Cardiac muscle cell (in vitro differentiated cells and primary cell): ENCODE measurements around the gene NET1. TPM values are rescaled to one million over a fixed set of nuclear protein-coding genes. Genes with fewer than 3 reads are reported as not detected.

Experiments used
- DNase-seq, 2 donors: peaks; one replicate each; pipeline versions ENCODE4 v3.0.0 to v3.0.0-alpha.2; 2010 to 2017; ENCODE audit warnings: low read depth in 1 of 2, low spot score in 1 of 2
- H3K27ac ChIP-seq: fragments of 200-600 bp; sonication (generic); 2 replicates; pipeline ENCODE4 v1.5.1; 2016
- H3K27me3 ChIP-seq: fragments of 200-600 bp; sonication (generic); 2 replicates; pipeline ENCODE4 v1.6.0; 2016; ENCODE audit warnings: control low read depth
- H3K36me3 ChIP-seq: fragments of 200-600 bp; sonication (generic); 2 replicates; pipeline ENCODE4 v1.5.1; 2016; ENCODE audit warnings: control low read depth
- H3K4me1 ChIP-seq: fragments of 200-600 bp; sonication (generic); 2 replicates; pipeline ENCODE4 v1.8.1; 2017; ENCODE audit warnings: low read depth, mild to moderate bottlenecking, mixed run types
- H3K4me3 ChIP-seq: fragments of 200-600 bp; sonication (generic); 2 replicates; pipeline ENCODE4 v1.5.1; 2016; ENCODE audit warnings: mild to moderate bottlenecking
- H3K9me3 ChIP-seq: fragments of 200-600 bp; sonication (generic); 2 replicates; pipeline ENCODE4 v1.5.1; 2017; ENCODE audit warnings: low read depth, mild to moderate bottlenecking, control low read depth
- CTCF ChIP-seq: IDR thresholded peaks from 2 replicates; pipeline ENCODE4 v1.5.1; 2012; ENCODE audit warnings: low read depth, mild to moderate bottlenecking, low read length
- polyA plus RNA-seq: library from polyadenylated mRNA; unstranded; fragments of >200 nt; fragmentation: Nextera tagmentation; extraction: Ambion mirVana; gene quantifications from 2 replicates; pipeline ENCODE4 v1.2.1, GENCODE V29; 2016
- total RNA-seq: library from RNA; depleted of rRNA; stranded (reverse); fragments of >200 nt; gene quantifications from 2 replicates; pipeline ENCODE4 v1.2.3, GENCODE V29; 2016

The NET1 gene
- total and polyA plus RNA-seq, 2 experiments from 2014 or later: 20.0 to 29.5 TPM

GRCh38 chr10:5446390-5446926 lies 34.1 kb downstream of the NET1 start:
- peak; percentile 93 to 98 for DNase-seq
- Histone ChIP-seq H3K27ac (peak overlapping the region; percentile 78), H3K9me3 (no peaks in the 10 kb centered on the region), H3K36me3 (no peaks in the 10 kb centered on the region), H3K4me1 (peaks cover 36% of the 10 kb centered on the region), H3K27me3 (no peaks in the 10 kb centered on the region), H3K4me3 (peak overlapping the region; percentile 44)
- TF ChIP-seq CTCF: no peak

- no peak for TF ChIP-seq CTCF
- H3K27me3 ChIP-seq: no peaks in the 10 kb centered on the region
- peak overlapping the region; percentile 44 for H3K4me3 ChIP-seq
- H3K27ac ChIP-seq: peak overlapping the region; percentile 78
- peak in 1 of 2 donors; percentile 39 for DNase-seq
- H3K36me3 ChIP-seq: peaks cover 2% of the 10 kb centered on the region
- H3K4me1 ChIP-seq: peaks cover 38% of the 10 kb centered on the region
- H3K9me3 ChIP-seq: no peaks in the 10 kb centered on the region
These were observed 34.7 kb downstream of the NET1 start for GRCh38 chr10:5447056-5447455.

- no peak for DNase-seq
- H3K27me3 ChIP-seq: no peaks in the 10 kb centered on the region
- no peak overlapping the region for H3K27ac ChIP-seq
- TF ChIP-seq CTCF: no peak
- H3K4me3 ChIP-seq: peak overlapping the region; percentile 44
- peaks cover 38% of the 10 kb centered on the region for H3K4me1 ChIP-seq
- peaks cover 8% of the 10 kb centered on the region for H3K36me3 ChIP-seq
- no peaks in the 10 kb centered on the region for H3K9me3 ChIP-seq
These were observed 35.3 kb downstream of the NET1 start for GRCh38 chr10:5447611-5448071.

- Histone ChIP-seq H3K9me3 (no peaks in the 10 kb centered on the region), H3K27ac (no peak overlapping the region), H3K27me3 (no peaks in the 10 kb centered on the region), H3K4me3 (peak overlapping the region; percentile 44), H3K36me3 (peaks cover 16% of the 10 kb centered on the region), H3K4me1 (peaks cover 32% of the 10 kb centered on the region)
- no peak for TF ChIP-seq CTCF
- DNase-seq: no peak
These were observed 36.1 kb downstream of the NET1 start for GRCh38 chr10:5448333-5449001.

GRCh38 chr10:5449227-5449626 lies 36.9 kb downstream of the NET1 start:
- Histone ChIP-seq H3K27me3 (no peaks in the 10 kb centered on the region), H3K27ac (no peak overlapping the region), H3K4me3 (no peak overlapping the region), H3K9me3 (no peaks in the 10 kb centered on the region), H3K36me3 (peaks cover 22% of the 10 kb centered on the region), H3K4me1 (peaks cover 30% of the 10 kb centered on the region)
- TF ChIP-seq CTCF: no peak
- no peak for DNase-seq
